Measurements from ENCODE around the gene QPCT.

QPCT gene

GRCh38 chr2:37389395-37389794 lies 45.0 kb downstream of the QPCT start:
- in situ Hi-C loops (cut with HindIII; ENCODE audit: low sequenced_read_pairs): no loop called here

GRCh38 chr2:37389989-37390765 lies 45.7 kb downstream of the QPCT start:
- in situ Hi-C loops (cut with HindIII; ENCODE audit: low sequenced_read_pairs): no loop called here

- in situ Hi-C loops (cut with HindIII; ENCODE audit: low sequenced_read_pairs): no loop called here
These were observed 46.3 kb downstream of the QPCT start for GRCh38 chr2:37390777-37391176.

GRCh38 chr2:37391711-37392110 lies 47.3 kb downstream of the QPCT start:
- in situ Hi-C loops (cut with HindIII; ENCODE audit: low sequenced_read_pairs): no loop called here

GRCh38 chr2:37392428-37392827 lies 48.0 kb downstream of the QPCT start:
- in situ Hi-C loops (cut with HindIII; ENCODE audit: low sequenced_read_pairs): no loop called here

- in situ Hi-C loops (cut with HindIII; ENCODE audit: low sequenced_read_pairs): no loop called here
These were observed 49.8 kb downstream of the QPCT start for GRCh38 chr2:37394263-37394662.

- in situ Hi-C loops (cut with HindIII; ENCODE audit: low sequenced_read_pairs): no loop called here
These were observed 50.5 kb downstream of the QPCT start for GRCh38 chr2:37394796-37395555.

GRCh38 chr2:37396890-37397565 lies 52.6 kb downstream of the QPCT start:
- in situ Hi-C loops (cut with HindIII; ENCODE audit: low sequenced_read_pairs): no loop called here

GRCh38 chr2:37398990-37399389 lies 54.6 kb downstream of the QPCT start:
- in situ Hi-C loops (cut with HindIII; ENCODE audit: low sequenced_read_pairs): no loop called here

- in situ Hi-C loops (cut with HindIII; ENCODE audit: low sequenced_read_pairs): loop anchor here (25.0 kb wide), 1 partner anchor 437 kb away; no protein-coding TSS in a partner anchor
These were observed 55.6 kb downstream of the QPCT start for GRCh38 chr2:37400041-37400440.

- in situ Hi-C loops (cut with HindIII; ENCODE audit: low sequenced_read_pairs): loop anchor here (25.0 kb wide), 1 partner anchor 435 kb away; no protein-coding TSS in a partner anchor
These were observed 58.2 kb downstream of the QPCT start for GRCh38 chr2:37402636-37403035.

- in situ Hi-C loops (cut with HindIII; ENCODE audit: low sequenced_read_pairs): loop anchor here (25.0 kb wide), 1 partner anchor 432 kb away; no protein-coding TSS in a partner anchor
These were observed 61.4 kb downstream of the QPCT start for GRCh38 chr2:37405781-37406180.

GRCh38 chr2:37412231-37412630 lies 67.8 kb downstream of the QPCT start:
- in situ Hi-C loops (cut with HindIII; ENCODE audit: low sequenced_read_pairs): loop anchor here (10.0 to 25.0 kb wide), 2 partner anchors 263 to 425 kb away; partner anchors contain the start of gene CDC42EP3

GRCh38 chr2:37413911-37414469 lies 69.6 kb downstream of the QPCT start:
- in situ Hi-C loops (cut with HindIII; ENCODE audit: low sequenced_read_pairs): loop anchor here (10.0 to 25.0 kb wide), 2 partner anchors 261 to 423 kb away; partner anchors contain the start of gene CDC42EP3

- in situ Hi-C loops (cut with HindIII; ENCODE audit: low sequenced_read_pairs): loop anchor here (10.0 to 25.0 kb wide), 2 partner anchors 260 to 423 kb away; partner anchors contain the start of gene CDC42EP3
These were observed 70.1 kb downstream of the QPCT start for GRCh38 chr2:37414470-37414949.

- in situ Hi-C loops (cut with HindIII; ENCODE audit: low sequenced_read_pairs): loop anchor here (10.0 to 25.0 kb wide), 2 partner anchors 260 to 422 kb away; partner anchors contain the start of gene CDC42EP3
These were observed 70.8 kb downstream of the QPCT start for GRCh38 chr2:37415128-37415820.

GRCh38 chr2:37417321-37417720 lies 72.9 kb downstream of the QPCT start:
- in situ Hi-C loops (cut with HindIII; ENCODE audit: low sequenced_read_pairs): loop anchor here (10.0 to 25.0 kb wide), 2 partner anchors 257 to 420 kb away; partner anchors contain the start of gene CDC42EP3

GRCh38 chr2:37418956-37419355 lies 74.5 kb downstream of the QPCT start:
- in situ Hi-C loops (cut with HindIII; ENCODE audit: low sequenced_read_pairs): loop anchor here (10.0 to 25.0 kb wide), 2 partner anchors 256 to 418 kb away; partner anchors contain the start of gene CDC42EP3

- in situ Hi-C loops (cut with HindIII; ENCODE audit: low sequenced_read_pairs): loop anchor here (25.0 kb wide), 1 partner anchor 416 kb away; no protein-coding TSS in a partner anchor
These were observed 77.3 kb downstream of the QPCT start for GRCh38 chr2:37421686-37422085.

GRCh38 chr2:37422816-37423215 lies 78.4 kb downstream of the QPCT start:
- in situ Hi-C loops (cut with HindIII; ENCODE audit: low sequenced_read_pairs): loop anchor here (25.0 kb wide), 1 partner anchor 414 kb away; no protein-coding TSS in a partner anchor

Measured in DLD1 (cell line).